ENCODE measurements around the gene KCNMA1.
"Not testable (repeated sequence)": the region's sequence is repeated elsewhere in the genome, so short reads cannot be mapped to it uniquely, and the experiment has no call there.

Gene KCNMA1

GRCh38 chr10:77578583-77579227 lies 58.9 kb downstream of the KCNMA1 start:
- DNase-seq, result no peak

DNA sequence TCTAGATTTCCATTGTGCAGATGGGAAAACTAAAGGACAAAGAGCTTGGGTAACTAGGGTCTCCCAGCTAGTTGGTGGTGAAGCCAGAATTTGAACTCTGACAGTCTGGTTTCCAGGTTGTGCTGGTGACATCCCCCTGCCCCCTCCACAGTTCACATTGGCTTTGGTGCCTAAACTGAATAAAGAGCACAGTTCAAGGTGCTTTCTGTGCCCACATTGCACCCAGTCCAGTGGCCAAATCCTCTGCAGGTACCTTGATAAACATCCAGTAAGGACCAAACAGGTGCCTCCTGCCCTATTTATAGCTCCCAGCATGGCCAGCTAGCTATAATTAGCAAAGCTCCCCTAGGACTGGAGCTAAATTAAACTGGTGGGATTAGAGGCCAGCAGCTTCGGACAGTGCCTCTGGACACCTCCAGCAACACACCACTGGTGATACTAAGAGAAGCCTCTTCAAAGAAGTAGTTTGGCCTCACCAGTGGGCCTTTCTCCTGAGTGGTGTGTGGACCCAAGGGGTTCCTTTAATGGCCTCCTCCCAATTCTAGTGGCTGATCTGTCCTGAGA lies 59.9 kb downstream of the KCNMA1 start:
- DNase-seq, result no peak

- no peak for DNase-seq
Measured at GRCh38 chr10:77576444-77577032, 61.1 kb downstream of the KCNMA1 start.

- no peak for DNase-seq
Measured at GRCh38 chr10:77576007-77576367, 61.6 kb downstream of the KCNMA1 start.

DNA sequence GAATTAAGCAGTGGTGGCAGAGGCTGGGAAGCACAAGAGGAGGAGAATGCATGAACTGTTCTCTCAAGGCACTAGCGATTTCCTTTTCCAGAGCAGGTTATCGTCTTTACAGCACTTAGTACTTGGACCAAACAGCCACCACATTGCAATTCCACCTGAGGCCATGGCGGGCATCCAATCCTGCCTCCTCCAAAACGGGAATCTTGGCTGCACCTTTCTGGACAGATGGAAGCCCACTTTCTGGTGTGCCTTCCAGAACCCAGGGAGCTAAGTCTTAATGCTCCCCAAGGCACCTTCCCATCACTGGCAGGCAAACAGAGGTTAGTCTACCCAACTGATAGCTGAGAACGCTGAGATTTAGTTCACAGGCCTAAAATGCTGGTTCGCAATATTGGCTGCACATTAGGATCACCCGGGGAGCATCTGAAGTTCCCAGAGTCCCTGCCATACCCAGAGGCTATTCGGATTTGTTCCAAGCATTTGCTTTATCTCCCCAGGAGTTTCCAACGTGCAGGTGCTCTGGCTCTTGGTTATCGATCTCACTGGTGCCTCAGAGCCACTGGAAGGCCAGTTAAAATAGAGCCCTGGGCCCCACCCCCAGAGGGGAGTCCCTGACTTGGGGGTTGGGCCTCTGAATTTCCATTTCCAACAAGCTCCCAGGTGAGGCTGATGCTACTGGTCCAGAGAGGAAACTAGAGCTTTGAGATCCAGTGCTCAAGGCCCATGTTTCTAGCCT lies 62.2 kb downstream of the KCNMA1 start:
- no peak for DNase-seq

GRCh38 chr10:77574438-77574837 lies 63.2 kb downstream of the KCNMA1 start:
- no peak for DNase-seq

DNA sequence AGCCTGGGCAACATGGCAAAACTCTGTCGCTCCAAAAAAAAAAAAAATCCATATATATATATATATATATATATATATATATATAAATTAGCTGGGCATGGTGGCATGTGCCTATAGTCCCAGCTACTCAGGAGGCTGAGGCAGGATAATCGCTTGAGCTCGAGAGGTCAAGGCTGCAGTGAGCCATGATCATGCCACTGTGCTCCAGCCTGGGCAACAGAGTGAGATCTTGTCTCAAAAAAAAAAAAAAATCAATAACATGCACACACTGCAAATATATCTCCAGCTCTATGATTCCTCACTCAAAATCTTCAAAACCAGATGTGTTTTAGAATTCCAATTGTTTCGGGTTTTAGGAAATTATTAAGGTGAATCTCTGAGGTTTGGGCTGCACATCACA lies 65.1 kb downstream of the KCNMA1 start:
- not testable (repeated sequence) for DNase-seq

DNA sequence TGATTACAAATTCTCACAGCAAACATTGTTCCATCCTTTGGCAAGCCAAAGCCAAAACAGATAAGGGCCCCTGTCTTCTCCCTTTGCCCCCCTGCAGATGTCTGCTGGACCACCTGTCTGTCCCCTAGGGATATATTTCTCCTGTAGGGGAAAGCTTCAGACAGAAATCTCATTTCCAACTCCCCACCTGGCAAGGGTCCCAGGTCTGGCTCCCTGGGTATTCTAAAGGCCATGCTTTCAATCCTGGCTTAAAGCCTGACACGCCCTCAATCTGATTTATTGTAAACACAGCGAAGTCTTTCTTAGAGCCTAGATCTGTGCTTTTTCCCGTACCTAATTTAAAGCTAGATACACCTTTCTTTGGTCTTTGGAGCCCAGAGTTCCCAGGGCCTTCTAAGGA lies 66.1 kb downstream of the KCNMA1 start:
- no peak for DNase-seq

- no peak for DNase-seq
Measured at GRCh38 chr10:77566914-77567566, 70.6 kb downstream of the KCNMA1 start.

DNA sequence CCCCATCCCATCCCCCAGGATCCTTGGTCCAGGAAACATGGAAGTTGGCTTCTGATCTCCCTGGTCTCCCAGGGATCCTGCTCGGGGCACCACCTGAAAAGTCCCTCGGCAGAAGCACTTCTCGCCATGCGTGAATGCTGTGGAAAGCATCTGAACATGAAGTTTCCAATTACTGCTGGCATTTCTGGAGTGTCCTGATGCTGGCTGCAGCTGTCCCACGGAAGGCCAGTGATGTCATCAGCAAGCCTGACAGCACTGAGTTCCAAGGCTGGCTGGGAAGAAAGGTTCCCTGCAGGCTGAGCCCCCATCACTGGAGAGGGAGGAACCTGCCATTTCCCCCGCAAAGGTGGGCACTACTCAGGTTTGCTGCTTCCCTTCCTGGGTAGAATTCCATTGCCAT lies 71.4 kb downstream of the KCNMA1 start:
- DNase-seq, result no peak

- no peak for DNase-seq
Measured at GRCh38 chr10:77565590-77566023, 72.0 kb downstream of the KCNMA1 start.

DNA sequence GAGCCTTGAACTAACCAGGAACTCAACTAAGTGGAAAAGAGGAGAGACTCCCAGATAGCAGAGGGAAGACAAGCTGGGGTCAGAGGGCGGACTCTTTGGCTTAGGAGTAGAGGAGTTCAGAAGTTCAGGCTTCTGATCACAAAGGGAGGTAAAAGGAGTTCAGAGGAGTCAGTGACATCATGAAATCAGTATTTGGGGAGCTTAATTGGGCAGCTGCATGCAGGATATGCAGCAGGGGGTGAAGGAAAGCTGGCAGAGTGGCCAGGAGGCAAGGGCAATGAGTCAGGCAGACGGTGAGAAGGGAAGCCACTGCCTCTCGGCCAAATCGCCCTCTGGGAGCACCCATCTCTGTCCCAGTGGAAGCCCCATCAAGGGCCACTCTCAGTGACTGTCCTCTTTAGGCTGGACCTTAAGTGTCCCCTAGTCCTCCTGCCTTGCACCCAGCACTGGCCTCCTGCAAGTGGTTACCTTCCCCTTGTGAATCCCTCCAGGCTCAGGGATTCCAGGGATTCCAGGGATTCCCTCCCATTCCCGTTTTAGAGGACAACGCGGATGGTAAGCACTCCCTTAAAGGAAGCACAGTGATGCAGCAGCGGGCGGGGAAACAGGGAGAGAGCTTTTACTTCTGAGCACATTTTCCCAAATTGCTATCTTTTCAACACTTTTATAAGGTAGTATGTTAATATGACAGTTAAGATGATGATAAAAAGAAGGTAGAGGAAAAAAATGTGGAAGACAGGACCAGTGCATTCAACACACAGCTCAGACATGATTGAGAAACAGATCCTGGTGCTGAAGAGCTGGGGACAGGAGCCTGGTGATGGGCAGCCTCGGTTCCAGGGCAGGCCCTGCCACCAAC lies 72.6 kb downstream of the KCNMA1 start:
- DNase-seq, result no peak

GRCh38 chr10:77563638-77564270 lies 73.9 kb downstream of the KCNMA1 start:
- no peak for DNase-seq

DNA sequence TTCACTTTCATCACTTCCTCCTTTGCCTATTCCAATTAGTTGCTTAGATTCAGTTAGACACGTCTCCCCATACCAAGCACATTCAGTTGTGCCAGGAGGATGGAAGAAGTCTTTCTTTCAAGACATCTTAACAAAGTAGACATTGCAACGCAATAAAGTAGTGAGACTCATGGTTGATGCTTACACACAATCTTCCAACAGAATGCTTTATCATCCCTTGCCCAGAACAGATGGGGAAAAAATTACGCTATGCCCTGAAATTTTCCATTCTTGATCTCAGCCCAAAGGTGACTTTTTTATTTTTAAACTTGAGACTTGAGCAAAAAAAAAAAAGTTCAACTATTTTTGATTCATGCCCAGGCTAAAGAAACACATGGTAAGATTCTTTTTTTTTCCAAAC lies 74.9 kb downstream of the KCNMA1 start:
- no peak for DNase-seq

DNA sequence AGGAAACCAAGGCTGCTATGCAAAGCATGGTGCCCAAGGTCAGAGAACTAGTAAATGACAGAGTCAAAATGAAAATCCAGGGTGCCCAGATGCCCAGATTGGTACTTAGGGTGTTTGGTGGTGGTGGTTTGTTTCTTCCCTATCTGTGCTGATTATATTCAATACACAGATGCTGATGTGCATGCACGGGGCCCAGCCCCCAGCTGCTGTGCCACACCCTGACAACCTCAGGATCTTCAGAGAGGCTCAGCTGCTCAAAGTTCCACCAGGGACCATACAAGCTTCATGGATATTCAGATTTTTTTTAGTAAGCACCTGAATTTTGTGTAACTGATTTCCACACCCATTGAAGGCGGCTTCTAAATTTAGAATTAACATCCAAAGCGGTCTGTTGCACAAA lies 75.6 kb downstream of the KCNMA1 start:
- no peak for DNase-seq

DNA sequence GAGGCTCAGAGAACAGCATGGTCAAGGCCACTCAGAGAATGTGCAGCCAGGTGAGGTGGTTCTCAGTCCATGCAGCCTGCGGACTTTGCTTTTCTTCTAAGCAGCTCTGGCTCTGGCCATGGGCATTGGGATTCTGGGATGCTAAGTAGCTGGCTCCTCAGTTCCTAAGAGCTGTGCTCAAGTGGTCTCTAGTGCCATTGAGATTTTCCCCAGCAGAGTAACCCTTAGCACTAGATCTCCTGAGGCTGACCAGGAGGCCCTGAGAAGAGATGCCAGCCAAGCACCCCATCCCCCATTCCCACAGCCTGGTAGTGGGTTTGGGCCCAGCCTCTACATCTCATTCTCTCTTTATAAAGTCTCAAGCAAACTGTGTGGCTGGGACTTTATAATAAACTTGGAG lies 77.1 kb downstream of the KCNMA1 start:
- no peak for DNase-seq

DNA sequence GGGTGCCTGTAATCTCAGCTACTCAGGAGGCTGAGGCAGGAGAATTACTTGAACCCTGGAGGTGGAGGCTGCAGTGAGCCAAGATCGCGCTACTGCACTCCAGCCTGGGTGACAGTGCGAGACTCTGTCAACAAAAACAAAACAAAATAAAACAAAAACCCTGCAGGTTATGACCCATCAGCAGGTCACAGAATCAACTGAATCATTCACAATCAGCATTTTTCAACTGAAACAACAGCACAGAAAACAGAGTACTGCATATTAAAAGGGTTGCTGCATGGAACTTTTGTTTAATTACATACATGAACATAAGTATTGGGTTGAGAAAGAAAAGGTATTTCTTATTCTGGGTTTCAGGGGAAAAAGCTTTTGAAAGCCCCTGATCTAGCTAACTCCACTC lies 77.6 kb downstream of the KCNMA1 start:
- DNase-seq, result no peak

GRCh38 chr10:77556990-77557601 lies 80.5 kb downstream of the KCNMA1 start:
- DNase-seq, result no peak

DNA sequence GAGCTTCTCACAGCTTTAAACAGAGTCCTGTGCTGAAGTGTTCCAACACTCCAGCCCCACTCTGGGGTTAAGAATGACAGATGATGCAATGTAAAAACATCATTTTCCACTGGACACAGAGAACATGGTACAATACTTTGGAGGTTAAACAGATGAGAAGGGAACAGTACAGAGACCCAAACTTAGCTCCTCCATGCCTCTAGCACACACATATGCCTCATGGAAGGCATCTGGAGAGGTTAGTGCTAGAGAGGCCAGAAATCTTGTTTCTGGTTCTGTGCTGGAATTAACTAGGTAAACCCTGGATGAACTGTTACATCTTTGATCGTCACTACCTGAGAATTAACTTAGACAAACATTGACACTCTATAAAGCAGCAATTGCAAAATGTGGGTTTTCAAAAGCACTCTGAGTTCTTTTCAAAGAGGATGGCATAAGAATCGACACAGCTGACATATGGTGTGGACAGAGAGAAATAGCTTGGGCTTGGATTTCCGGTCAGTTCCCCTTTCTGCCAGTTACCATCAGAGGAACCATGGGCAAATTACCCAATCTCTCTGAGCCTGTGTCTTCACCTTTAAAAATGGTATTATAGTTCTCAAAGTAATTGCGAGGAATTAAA lies 81.9 kb downstream of the KCNMA1 start:
- DNase-seq, result no peak

DNA sequence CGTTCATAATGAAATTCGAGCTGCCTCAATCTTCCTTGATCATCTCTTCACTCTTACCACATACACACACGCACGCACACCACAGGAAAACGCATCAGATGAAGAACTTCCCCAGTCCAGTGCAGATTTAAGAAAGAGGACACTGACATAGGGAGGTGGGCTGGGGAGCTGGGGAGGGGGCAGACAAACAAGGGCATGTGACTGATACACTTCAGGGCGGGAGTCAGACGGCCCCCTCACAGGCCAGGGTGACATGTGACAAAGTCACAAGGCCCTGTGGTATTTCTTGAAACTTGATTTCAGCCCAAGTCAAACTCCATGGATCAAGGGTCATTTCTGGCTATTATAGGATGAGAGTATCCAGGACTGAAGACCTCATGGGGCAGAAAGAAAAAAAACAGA lies 82.6 kb downstream of the KCNMA1 start:
- no peak for DNase-seq

- DNase-seq, result no peak
Measured at GRCh38 chr10:77553966-77554365, 83.6 kb downstream of the KCNMA1 start.
